ENCODE data around the gene RFPL1.
"Not testable (repeated sequence)": the region's sequence is repeated elsewhere in the genome, so short reads cannot be mapped to it uniquely, and the experiment has no call there.

The RFPL1 gene

DNA sequence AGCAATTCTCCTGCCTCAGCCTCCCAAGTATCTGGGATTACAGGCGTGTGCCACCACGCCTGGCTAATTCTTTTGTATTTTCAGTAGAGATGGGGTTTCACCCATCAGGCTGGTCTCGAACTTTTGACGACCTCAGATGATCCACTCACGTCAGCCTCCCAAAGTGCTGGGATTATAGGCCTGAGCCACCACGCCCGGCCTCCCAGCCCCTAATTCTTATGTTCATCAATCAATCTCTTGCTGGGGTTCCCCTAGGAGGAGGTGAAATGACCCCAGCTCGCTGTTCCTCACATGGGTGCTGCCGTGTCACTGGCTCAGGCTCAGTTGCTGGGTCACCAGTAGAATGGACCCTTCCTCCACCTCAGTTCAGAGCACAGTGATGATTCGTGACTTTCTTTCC is at the start of gene RFPL1:
RFPL1 (plus strand) TSS at position 301 of the 400 bp plus-strand sequence.
- DNase-seq = not testable (repeated sequence)

- DNase-seq = no peak
Measured at GRCh38 chr22:29388759-29389090, 49.7 kb upstream of the RFPL1 start.

- no peak for DNase-seq
Measured at GRCh38 chr22:29390270-29390669, 48.1 kb upstream of the RFPL1 start.

GRCh38 chr22:29391546-29391945 is 46.8 kb upstream of the RFPL1 start:
- DNase-seq = no peak

DNA sequence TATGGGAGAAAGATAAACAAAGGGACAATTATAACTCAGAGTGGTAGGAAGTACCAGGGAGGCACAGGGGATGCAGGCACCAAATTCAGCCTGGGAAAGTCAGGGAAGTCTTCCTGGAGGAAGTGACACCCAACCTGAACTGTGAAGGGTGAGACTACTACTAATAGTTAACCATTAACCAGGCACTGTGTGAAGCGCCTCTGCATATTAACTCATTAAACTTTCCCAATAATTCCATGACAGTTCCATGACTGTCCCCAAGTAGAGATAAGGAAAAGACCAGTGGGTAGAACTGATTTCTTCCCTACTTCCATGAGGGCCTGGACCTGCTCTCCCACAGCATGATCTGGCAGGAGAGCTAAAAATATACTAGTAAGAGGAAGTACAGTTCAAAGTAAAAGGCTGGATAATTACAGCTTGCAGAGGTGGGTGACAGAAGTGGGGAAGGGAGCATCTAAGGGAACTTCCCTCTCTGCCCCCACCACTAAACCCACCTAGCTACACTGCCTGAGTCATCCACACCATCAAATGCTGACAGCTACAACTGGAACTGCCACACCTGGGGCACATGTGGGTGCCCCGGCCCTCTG is 45.3 kb upstream of the RFPL1 start:
- no peak for DNase-seq

- peak; percentile 51 for DNase-seq
Measured at GRCh38 chr22:29394931-29395581, 43.3 kb upstream of the RFPL1 start.

DNA sequence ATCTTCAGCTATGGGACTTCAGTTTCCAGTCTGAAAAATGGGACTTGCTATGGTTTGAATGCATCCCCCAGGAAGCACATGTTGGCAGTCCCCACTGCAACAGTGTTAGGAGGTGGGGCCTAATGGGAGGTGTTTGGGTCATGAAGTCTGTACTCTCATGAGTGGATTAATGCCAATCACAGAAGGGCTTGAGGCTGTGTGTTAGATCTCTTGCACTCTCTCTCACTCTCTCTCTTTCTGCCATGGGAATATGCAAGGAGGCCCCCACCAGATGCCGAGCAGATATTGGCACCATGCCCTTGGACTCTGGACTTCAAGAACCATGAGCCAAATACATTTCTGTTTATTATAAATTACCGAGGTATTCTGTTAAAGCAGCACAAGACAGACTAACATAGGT is 42.3 kb upstream of the RFPL1 start:
- DNase-seq = no peak

- no peak for DNase-seq
Measured at GRCh38 chr22:29397791-29398190, 40.6 kb upstream of the RFPL1 start.

DNA sequence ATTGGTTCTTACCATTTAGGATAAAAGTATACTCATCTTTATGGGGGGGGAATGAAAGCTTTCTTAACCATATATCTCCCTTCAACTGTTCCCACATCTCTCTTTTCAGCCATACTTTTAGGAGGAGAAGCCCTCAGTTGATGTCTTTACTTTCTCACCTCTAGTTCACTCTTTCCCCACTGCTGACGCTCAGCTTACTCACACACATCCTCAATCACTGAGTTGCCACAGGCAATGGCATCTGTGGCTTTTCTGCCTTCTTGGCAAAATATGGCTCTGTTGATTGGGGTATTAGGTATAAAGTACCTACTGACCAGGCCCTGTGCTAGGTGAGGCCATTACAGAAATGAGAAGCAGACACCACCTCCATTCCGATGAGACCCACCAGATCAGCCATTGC is 37.8 kb upstream of the RFPL1 start:
- DNase-seq = no peak

DNA sequence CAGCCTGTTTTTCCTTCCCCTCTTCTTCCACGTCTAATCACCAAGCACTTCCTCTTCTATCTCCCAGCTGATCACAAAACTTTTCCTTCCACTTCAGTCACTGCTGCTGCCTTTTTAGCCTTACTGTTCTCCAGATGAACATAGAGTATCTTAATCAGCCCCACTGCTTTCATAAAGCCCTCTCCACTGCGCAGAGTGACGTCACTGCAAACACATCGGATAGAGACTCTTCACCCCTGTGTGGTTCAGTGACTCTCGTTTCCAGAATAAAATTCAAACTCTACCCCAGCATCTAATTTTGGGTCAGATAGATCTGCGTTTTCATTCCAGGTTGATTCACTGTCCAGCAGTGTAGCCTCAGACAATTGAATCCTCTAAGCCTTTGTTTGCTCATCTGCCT is 36.8 kb upstream of the RFPL1 start:
- DNase-seq = not testable (repeated sequence)

GRCh38 chr22:29408940-29409339 is 29.4 kb upstream of the RFPL1 start:
- no peak for DNase-seq

DNA sequence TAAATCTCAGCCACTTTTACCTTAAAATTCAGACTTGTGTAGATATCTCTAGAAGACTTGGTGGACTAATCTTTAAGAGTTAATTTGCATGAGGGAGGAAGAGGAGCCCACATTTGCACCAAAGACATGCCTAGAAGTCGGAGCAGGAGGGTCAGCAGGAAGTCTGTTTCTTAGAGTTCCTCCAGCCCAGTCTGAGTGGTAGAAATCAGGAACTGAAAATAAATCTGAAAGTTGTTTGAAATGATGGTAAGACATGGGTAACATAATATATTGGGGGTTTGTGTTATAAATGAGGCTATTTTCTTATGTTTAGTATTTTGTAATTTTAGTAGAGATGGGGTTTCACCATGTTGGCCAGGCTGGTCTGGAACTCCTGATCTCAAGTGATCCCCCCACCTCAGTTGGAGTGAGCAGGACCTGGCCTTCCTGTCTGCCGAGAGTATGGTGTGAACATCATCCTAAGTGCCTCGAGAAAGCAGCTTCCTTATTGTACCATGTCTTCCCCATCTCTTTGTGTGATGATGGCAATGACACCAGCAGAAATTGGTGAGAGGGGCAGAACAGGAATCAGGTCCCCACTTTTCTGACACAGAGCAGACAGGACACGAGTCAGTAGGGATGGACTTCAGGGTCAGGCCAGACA is 26.7 kb upstream of the RFPL1 start:
- not testable (repeated sequence) for DNase-seq

DNA sequence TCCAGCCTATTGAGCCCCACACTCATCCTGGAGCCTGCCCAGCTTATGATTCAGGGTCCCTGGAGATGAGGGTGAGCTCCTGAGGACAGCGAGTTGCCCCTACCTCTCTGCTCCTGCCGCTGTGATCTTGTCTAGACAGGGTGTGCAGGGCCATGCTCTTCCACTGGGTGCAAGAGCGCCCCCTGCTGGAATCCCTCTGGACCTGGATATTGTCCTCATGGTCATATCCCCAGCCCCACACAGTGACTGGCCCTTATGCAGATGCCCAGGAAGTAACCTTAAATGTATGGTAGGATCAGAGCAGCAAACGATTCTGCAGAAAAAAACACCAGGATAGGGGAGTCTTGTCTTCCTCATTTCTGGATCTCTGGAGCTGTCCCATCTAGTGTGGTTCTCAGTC is 25.6 kb upstream of the RFPL1 start:
- DNase-seq = not testable (repeated sequence)

GRCh38 chr22:29414951-29415591 is 23.3 kb upstream of the RFPL1 start:
- not testable (repeated sequence) for DNase-seq

- not testable (repeated sequence) for DNase-seq
Measured at GRCh38 chr22:29418704-29419103, 19.7 kb upstream of the RFPL1 start.

- DNase-seq = no peak
Measured at GRCh38 chr22:29426476-29426875, 11.9 kb upstream of the RFPL1 start.

DNA sequence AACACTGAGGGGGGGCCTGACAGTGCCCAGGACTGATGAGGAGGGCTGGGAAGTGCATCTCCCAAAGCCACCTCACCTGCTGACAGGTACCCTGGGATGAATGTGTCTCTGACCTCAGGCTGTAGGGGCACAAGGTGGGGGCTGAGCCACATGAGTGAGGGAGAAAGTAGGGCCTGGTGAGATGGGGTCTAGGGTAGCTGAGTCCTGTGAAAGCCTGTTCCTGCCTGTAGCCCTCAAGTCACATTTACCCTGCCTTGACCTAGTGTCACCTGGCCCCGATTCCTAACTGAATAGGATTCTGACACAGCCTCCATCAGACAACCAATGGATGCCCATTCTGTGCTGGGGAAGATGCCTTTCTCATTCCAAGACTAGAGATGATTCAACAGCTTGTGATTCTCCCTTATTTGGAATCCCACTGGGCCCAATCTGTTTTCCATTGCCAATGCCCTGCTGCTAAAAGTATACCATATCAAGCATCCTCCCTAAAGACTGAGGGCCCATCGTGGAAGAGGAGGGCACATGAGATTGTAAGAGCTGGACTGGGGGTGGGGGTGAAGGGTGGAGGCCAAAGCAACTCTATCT is 11.1 kb upstream of the RFPL1 start:
- no peak for DNase-seq

DNA sequence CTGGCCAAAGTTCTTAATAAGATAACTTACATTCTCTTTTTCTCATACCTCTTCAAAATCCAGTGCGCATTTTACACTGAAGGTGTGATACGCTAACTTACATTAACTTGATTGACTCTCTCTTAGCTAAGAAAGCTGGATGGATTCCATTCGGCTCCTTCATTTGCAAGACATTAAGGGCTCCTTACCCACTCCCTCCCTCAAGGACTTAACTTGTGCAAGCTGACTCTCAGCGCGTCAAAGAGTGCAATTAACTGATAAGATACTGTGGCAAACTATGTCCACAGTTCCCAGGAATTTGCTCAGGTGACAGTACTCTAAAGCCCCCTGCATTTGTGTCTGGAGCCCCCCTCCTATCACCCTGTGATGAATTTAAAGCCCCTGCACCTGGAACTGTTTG is 6.4 kb upstream of the RFPL1 start:
- no peak for DNase-seq

DNA sequence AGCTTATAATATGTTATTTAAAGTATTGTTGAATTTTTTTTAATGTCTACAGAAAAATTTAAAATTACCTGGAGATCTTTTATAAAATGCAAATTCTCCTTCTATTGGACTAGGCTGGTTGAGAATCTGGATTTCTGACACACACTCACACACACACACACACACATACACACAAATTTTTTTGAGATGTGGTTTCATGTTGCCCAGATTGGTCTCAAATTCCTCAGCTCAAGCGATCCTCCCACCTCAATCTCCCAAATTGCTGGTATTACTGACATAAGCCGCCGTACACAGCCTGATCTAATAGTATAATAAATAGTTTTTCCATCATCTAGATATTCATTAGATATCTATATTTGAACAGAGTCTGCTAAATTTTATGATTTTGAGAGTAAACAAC is 4.5 kb upstream of the RFPL1 start:
- no peak for DNase-seq

DNA sequence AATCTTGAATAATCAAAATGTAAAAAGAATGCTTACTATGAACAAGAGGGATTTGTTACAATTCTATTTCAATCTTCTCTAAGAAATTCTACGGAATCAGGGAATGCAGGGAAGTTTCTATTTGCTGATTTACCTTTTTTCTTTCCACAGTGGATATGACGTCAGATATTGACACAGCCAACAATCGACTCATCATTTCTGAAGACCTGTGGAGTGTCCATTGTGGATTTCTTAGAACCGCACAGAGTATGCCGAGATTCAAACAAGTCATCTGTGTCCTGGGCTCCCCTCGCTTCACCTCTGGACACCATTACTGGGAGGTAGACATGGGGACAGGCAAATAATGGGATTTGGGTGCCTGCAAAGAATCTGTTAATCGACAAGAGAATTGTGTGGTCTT is 4.1 kb upstream of the RFPL1 start:
- DNase-seq = no peak

- DNase-seq = no peak
Measured at GRCh38 chr22:29435236-29436136, 2.9 kb upstream of the RFPL1 start.

GRCh38 chr22:29442976-29443375 is 4.6 kb downstream of the RFPL1 start:
- no peak for DNase-seq

- DNase-seq = no peak
Measured at GRCh38 chr22:29443452-29443851, 5.1 kb downstream of the RFPL1 start.

All from NCI-H1092 (cell line).